DND-41 (cell line): ENCODE data around the gene KRT80.

Experiments used
- CTCF ChIP-seq: IDR thresholded peaks from 2 replicates; pipeline ENCODE4 v1.5.1; 2012; ENCODE audit warnings: borderline replicate concordance, low read length, moderate library complexity, mild to moderate bottlenecking; ENCODE audit not compliant: poor library complexity, severe bottlenecking; ENCODE audit errors: extremely low read depth
- EZH2 ChIP-seq: IDR thresholded peaks from 3 replicates; pipeline ENCODE4 v1.6.1; 2012; ENCODE audit warnings: borderline replicate concordance, low read depth, mild to moderate bottlenecking, moderate library complexity, low read length, inconsistent platforms; ENCODE audit not compliant: severe bottlenecking

DNA sequence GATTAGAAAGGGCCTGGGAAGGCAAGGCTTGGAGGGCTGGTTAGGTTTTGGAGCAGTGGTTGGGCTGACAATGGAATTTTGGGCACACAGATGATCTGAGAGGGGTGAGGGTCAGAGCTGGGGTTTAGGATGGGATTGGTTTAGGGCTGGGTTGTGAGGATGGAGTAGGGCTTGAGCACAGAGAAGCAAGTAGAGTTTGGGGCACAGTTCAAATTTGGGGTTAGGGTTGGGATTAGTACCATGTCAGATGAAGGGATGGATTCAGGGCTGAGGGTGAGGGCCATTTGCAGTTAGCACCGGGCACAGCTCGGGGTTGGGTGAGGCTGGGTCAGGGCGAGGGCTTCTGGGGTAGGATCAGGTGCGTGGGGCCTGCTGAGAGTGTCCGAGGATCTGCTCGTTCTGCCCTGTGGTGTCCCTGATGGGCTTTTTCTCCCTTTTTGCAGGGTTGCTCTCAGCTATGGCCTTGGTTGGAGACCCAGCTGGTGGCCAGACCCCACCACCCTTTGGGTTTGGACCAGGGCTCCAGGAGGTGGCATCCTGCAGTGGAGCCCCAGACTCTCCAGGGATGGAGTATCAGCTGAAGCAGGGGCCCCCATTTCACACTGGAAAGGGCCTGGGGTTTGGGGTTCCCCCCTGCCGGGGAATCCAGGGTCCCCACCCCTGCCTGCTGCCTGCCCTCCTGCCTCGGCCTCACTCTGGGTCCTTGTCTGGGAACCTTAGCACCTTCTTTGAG, 45.6 kb downstream of the KRT80 start:
- TF ChIP-seq EZH2 (no peak), CTCF (no peak)
